Panc1 (cell line): ENCODE measurements around the gene CDK6.

Experiments used
- POLR2AphosphoS5 ChIP-seq: IDR thresholded peaks from 2 replicates; pipeline ENCODE4 v1.6.1; 2012; ENCODE audit warnings: mild to moderate bottlenecking, low read depth, low read length, moderate library complexity
- SIN3A ChIP-seq: IDR thresholded peaks from 2 replicates; pipeline ENCODE4 v1.6.1; 2012; ENCODE audit warnings: low read depth, mild to moderate bottlenecking, low read length, moderate library complexity, borderline replicate concordance; ENCODE audit not compliant: insufficient read depth
- TCF7L2 ChIP-seq: IDR thresholded peaks from 2 replicates; pipeline ENCODE4 v1.6.1; 2011; ENCODE audit warnings: mild to moderate bottlenecking, low read depth, low read length, inconsistent platforms
- TF ChIP-seq, protein P1 (sequence below): fragments of 450-650 bp; IDR thresholded peaks from 2 replicates; pipeline ENCODE4 v1.5.1; 2017; ENCODE audit warnings: mild to moderate bottlenecking
- TF ChIP-seq, protein P2 (sequence below), 2 experiments: IDR thresholded peaks; 2 replicates each; pipeline ENCODE4 v1.6.1; 2011 to 2012; ENCODE audit warnings: low read depth in 2 of 2, control low read depth in 1 of 2, low read length in 1 of 2, mild to moderate bottlenecking in 1 of 2, moderate library complexity in 1 of 2; ENCODE audit not compliant: insufficient read depth in 1 of 2

DNA sequence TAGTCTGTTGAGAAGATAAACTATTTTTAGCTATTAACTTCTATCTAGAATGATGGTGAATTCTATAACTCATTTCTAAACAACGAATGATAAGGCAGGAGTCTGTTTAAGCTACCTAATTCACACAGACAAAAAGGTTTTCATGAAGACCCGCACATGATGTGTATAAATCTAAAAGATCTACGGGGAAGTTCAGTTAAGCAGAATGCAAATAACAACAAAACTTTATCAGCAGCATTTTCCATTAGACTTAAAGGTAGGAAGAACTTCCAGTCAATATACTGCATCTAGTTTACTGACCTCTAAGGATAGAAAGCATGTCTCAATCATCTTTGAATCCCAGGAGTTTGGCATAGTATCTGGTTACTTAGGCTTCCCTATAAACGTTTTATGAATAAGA is 62.6 kb downstream of the CDK6 start:
- TF ChIP-seq, protein P1, sequence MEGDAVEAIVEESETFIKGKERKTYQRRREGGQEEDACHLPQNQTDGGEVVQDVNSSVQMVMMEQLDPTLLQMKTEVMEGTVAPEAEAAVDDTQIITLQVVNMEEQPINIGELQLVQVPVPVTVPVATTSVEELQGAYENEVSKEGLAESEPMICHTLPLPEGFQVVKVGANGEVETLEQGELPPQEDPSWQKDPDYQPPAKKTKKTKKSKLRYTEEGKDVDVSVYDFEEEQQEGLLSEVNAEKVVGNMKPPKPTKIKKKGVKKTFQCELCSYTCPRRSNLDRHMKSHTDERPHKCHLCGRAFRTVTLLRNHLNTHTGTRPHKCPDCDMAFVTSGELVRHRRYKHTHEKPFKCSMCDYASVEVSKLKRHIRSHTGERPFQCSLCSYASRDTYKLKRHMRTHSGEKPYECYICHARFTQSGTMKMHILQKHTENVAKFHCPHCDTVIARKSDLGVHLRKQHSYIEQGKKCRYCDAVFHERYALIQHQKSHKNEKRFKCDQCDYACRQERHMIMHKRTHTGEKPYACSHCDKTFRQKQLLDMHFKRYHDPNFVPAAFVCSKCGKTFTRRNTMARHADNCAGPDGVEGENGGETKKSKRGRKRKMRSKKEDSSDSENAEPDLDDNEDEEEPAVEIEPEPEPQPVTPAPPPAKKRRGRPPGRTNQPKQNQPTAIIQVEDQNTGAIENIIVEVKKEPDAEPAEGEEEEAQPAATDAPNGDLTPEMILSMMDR: no peak
- TF ChIP-seq POLR2AphosphoS5: no peak
- TF ChIP-seq, protein P2, sequence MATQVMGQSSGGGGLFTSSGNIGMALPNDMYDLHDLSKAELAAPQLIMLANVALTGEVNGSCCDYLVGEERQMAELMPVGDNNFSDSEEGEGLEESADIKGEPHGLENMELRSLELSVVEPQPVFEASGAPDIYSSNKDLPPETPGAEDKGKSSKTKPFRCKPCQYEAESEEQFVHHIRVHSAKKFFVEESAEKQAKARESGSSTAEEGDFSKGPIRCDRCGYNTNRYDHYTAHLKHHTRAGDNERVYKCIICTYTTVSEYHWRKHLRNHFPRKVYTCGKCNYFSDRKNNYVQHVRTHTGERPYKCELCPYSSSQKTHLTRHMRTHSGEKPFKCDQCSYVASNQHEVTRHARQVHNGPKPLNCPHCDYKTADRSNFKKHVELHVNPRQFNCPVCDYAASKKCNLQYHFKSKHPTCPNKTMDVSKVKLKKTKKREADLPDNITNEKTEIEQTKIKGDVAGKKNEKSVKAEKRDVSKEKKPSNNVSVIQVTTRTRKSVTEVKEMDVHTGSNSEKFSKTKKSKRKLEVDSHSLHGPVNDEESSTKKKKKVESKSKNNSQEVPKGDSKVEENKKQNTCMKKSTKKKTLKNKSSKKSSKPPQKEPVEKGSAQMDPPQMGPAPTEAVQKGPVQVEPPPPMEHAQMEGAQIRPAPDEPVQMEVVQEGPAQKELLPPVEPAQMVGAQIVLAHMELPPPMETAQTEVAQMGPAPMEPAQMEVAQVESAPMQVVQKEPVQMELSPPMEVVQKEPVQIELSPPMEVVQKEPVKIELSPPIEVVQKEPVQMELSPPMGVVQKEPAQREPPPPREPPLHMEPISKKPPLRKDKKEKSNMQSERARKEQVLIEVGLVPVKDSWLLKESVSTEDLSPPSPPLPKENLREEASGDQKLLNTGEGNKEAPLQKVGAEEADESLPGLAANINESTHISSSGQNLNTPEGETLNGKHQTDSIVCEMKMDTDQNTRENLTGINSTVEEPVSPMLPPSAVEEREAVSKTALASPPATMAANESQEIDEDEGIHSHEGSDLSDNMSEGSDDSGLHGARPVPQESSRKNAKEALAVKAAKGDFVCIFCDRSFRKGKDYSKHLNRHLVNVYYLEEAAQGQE (IDR thresholded peaks at IDR 0.05; ENCODE audit: insufficient read depth in 1 of 2, low read depth in 2 of 2, low read length in 1 of 2): no peak
- no peak for TF ChIP-seq SIN3A
- no peak for TF ChIP-seq TCF7L2
